Left hindlimb (tissue), 1 donor: ENCODE data around the gene JADE1.
A peak's percentile ranks its signal among the peaks of the same experiment; 100 is the strongest.

ENCODE experiments used
- DNase-seq: peaks from one replicate; pipeline ENCODE4 v3.0.0-alpha.2; 2018

Gene JADE1

DNA sequence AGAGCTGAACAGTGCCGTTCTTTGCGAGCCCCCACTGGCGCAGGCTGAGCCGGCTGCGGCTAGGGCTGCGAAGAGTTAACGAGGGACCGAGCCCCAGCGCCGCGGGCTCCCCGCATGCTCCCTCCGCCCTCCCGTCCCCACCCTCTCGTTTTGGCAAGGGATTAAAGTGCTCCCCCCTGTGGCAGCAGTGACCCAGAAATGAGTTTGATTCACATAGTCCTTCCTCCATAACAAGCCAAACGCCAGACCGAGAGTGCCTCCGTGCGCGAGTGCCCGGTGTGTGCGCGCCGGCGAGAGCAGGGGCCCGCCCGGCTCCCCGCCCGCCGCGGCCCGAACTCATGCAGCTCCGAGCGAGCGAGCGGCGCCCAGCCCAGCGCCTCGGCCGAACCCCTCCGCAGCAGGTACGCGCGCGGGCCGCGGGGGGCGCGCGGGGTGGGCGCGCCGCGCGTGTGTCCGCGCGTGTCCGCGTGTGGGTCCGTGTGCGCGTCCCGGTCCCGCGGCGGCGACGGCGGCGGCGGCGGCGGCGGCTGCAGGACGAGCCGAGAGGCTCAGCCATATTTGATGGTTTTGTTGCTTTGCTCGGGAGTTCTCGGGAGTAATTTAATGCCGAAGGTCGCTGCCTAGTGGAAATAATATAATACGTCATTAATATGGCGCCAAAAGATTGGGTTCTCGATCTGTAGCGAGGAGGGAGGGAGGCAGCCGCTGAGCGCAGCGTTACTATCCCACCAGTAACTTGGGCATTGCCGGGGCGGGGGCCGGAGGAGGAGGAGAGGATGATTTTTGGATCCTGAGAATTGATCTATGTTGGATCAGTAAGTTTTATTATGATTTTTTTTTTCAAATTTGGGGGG is at the start of gene JADE1:
TSS of gene JADE1 (plus strand) at position 224 of the 854 bp plus-strand sequence. CDS start 22,059 bp downstream, outside the sequence.
- DNase-seq: peak; percentile 95

DNA sequence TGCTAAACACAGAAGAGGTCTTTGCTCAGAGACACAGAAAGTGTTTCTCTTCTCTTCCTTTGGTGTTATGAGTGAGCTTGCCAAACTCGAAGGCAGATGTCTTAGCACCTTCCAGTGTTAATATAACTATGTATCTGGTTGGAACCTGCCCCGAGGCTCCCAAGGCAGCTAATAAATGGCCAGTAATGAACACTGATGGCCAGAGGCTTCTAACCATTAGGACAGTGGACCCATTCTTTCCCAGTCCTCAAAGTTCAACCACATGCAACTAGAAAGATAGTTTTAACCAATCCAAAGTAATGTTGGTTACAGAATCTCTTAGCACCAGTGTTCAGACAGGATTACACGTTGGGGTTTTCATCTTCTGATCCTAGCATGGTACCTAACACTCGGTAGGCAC is 42.7 kb upstream of the JADE1 start:
- DNase-seq: no peak

DNA sequence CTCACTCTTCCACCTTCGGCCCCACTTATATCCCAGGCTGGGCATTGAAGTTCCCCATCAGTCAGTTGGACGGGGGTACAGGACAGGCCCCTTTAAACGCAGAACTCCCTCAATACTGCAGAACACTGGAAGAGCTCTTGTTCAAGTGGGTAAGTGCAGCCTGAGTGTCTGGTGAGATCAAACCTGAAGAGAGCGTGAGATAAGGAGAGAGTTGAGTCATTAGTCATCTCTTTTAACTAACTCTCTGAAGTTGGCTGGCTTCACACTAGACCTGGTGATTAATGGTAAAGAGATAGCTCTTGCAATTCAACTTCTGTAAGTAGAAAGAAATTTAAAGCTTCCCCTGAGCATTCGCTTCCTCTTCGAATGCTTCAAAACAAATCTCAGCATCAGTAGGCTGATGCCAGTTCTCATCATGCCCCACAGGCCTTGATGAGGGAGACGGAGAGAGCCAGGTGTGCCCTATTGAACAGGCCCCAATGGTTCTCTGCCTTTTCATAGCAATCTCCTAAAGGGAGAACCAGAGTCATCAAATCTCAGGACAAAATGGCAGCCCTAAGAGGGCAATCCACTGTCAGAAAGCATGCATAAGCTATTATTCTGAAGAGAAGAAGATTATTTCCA is 41.0 kb upstream of the JADE1 start:
- DNase-seq: no peak

DNA sequence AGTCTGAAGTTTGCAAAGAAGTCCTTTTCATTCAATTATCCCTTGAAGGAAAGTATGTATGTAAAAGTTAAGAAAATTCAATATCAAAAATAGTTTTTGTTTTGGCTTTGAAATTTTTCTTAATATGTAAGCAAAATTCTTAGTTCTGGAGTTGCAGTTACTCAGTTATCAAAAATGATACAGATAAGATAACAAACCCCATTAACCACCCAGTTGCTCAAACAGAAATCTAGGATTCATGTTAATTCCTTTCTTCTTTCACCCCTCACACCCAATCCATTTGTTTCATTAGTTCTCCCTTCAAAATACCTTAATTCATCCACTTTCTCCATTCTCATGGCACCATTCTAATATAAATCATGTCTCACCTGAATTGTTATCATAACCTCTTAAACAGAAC is 40.5 kb upstream of the JADE1 start:
- DNase-seq: no peak

DNA sequence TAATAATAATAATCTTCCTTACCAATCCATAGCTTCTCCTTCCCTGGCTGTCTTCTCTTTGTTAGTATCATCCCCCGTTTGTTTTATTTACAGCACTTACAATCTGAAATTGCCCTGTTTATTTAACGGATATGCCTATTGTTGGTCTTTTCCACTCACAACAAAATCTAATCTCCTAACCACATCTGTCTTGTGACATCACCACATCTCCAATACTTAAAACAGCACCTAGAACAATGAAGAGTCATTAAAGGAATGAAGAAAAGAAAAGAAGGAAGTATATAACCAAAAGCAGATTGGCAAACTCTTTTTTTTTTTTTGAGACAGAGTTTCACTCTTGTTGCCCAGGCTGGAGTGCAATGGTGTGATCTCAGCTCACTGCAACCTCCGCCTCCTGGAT is 38.7 kb upstream of the JADE1 start:
- DNase-seq: no peak

DNA sequence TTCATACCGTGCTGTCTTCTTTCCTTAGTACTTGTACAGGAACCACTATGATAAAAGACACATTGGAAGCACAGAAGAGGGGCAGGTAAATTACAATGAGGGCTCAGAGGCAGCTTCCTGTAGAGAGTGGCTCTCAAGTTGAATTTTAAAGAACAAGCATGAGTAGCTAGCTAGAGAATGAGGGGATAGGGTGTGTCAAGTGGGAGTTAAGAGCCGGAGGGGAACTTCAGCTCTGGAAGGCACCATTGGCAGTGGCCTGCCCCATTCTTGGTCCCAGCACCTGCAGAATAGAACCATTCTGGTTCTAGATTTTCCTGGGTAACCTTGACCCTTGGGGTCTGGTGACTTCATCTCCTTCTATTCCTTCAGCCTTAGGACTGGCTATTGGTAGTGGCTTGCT is 34.0 kb upstream of the JADE1 start:
- no peak for DNase-seq

DNA sequence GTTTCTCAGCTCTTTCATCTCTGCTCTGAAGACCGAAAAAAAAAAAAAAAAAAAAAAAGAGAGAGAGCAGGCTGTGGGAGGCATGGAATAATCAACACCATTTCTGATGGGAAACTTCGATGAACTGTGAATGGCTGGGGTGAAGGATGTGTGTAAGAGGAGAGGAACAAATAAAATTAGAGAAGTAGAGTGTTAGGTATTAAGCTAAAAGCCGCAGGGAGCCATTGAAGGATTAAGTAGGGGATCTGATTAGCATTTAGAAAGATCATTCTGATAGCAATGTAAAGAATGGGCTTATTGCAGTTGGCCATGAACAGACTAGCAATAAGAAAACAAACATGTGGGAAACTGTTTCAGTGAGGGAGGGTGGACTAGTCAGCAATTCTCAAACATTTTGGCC is 33.6 kb upstream of the JADE1 start:
- DNase-seq: no peak

DNA sequence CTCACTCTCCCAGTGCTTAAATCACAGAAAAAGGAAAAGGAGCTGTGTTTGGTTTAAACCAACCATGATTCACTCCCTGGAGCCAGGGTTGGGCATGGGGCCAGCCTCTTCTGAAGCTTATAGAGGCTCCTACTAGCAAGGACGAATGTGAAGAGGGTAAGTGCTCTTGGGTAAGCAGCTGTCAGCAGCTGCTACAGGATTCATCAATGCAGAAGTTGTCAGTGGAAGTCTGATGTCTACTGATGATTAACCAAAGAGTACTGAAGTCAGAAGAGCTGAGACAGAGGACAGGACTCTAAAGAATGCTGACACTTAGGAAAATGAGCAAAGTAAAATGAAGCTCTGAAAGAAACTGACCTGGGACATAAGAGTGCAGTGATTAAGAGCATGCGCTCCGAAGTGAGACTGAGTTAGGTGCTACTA is 32.7 kb upstream of the JADE1 start:
- DNase-seq: no peak

DNA sequence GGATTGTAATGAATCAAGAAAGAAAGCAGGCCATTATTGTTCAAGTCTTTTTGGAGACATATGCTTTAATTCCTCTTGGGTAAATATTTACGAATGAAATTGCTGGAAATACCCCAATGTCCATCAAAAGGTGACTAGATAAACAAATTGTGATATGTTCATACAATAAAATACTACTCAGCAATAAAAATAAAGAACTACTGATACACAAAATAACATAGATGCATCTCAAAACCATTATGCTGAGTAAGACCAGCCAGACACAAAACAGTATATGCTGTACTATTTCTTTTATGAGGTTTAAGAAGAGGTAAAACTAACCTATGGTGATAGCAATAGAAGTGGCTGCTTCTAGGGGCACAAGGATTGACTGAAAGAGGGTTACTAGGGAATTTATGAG is 28.8 kb upstream of the JADE1 start:
- DNase-seq: no peak

DNA sequence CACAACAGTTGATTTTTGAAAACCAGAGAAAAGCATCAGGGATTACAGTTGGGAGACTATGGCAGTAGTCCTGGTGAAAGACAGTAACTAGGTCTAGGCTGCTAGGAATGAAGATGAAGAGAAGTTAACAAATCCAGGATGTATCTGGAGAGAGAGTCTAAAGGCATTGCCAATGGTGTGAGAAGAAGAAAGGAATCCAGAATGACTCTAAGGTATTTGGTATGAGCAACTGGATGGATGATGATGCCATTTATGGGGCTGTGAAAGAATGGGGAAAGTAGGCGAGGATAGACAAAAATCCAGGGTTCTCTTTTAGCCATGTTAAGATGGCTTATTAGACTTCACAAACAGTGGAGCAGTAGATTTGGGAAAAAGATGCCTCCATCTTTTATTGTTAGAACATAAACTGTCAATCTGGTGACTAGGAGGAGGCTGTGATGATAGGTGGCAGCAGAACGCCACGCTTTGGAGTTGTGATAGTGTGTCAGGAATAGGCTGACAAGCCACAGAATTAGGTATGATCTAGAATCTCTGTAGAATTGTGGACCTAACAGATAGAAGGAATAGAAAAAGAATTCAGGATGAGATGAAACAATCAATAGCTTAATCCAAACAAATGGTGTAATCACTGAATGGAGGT is 27.3 kb upstream of the JADE1 start:
- no peak for DNase-seq

DNA sequence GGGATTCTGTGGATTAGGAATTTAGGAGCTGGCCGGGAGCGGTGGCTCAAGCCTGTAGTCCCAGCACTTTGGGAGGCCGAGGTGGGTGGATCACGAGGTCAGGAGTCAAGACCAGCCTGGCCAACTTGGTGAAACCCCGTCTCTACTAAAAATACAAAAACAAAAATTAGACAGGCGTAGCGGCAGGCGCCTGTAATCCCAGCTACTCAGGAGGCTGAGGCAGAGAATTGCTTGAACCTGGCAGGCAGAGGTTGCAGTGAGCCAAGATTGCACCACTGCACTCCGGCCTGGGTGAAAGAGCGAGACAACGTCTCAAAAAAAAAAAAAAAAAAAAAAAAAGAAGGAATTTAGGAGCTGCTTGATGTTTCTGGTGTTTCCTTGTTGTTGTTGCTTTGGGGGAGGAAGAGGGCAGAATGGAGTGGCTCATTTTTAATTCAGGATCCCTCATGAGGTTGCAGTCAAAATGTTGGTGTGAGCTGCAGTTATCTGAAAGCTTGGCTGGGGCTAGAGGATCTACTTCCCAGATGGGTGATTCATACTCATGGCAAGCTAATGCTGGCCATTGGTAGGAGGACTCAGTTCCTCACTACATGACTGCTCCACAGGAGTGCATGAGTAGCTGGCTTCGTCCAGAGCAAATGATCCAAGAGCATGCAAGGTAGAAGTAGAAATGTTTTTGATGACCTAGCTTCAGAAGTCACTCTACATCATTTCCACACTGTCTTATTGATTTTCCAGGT is 26.5 kb upstream of the JADE1 start:
- no peak for DNase-seq

DNA sequence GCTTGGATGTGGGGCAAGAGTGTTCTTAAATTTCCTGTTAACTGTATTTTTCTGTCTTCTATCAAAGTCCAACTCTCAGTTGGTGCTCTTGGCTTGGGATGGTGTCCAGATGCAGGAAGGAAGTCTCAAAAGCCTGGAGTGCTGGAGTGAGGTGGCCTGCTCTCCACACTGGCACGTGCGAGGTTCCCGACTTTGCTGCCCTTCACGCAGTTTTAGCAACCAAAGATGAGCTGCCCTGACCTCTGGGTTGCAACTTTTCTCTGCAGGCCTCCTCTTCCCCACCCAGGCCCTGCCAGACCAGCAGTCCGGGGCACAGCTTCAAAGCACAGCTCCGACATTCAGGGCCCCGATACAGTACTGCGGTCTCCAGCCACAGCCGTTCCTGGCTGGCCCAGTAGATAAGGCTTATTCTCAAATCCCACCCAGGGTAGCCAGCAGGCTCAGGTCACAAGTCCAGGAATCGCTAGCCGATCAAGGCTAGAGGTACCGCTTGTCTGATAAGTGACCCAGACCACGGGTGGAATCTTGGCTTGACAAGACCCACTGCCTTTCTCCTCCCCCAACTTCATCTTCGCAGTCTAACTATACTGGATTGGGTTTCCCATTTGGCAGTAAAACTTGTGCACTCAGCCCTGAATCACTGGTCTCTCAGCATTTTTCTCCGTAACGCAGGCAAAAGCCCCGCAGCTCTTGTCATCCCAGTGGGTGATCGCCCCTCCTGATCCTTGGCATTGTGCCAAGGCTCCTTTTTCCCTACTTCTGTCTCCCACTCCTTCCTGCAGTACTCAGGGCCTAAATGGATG is 21.8 kb upstream of the JADE1 start:
- no peak for DNase-seq

DNA sequence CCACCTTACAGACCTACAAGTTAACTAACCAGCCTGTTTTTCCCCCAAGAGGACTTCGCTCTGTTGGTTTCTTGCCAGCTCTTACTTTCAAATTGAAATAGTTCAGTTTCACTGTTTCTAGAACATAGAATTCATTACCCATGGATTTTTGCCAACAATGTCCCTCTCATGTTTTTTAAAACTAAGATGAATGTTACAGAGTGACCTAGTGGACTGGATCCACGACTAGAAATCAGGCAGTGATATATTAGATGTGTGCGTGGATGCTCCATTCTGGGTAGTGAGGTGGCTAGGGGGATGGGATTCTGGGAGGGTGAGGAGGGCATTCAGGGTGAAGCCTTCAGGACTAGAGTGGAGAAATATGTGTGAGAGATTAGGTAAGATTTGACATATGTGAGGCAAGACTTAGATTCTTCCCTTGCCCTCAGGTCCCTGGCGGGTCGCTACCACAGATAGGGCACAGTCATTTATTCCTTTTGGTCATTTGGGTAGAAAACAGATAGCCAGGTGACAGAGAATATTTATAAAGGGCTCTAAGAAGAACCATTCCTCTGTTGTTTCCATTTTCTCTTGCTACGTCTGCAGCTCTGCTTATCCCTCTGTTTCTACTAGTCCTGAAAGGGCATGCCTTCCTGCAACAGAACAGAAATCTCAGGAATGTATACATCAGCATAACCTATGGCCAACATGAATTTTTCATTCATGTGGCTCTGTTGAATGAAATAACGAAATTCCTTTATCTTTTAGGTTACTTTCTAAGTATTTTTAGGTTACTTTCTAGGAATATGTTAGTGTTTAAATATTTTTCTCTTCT is 15.4 kb upstream of the JADE1 start:
- no peak for DNase-seq

DNA sequence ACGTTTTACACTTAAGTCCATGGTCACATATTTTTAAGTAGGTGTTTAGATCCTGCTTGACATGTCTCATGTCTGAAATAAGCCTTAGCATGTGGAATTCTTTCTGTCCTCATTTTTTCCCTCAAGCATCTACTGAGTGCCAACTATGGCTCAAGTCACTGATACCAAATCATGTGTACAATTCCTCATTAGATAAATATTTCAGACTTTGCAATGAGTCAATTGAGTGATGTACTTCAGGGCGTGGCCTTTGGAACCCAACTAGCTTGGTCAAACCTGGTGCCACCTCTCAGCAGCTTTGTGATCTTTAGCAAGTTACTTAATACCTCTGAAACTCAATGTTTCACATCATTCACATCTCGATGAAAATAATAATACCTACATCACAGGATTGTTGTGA is 12.6 kb upstream of the JADE1 start:
- DNase-seq: no peak

DNA sequence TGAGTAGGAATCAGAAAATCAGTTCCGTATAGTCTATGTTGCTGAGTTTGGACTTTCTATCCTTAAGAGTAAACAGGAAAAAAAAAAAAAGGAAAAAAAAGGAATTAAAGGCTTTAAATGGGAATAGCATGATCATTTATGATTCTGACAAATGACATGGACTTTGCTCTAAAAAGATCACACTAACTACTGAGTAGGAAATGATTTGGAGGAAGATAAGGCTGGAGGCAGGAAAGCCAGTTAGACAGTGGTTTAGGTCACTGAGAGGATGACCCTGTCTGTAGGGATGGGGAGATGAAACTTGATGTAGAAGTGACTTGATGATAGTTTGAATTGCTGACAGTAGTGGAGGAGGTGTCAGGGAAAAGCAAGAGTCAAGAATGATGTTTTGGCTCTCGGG is 9.2 kb upstream of the JADE1 start:
- DNase-seq: no peak

DNA sequence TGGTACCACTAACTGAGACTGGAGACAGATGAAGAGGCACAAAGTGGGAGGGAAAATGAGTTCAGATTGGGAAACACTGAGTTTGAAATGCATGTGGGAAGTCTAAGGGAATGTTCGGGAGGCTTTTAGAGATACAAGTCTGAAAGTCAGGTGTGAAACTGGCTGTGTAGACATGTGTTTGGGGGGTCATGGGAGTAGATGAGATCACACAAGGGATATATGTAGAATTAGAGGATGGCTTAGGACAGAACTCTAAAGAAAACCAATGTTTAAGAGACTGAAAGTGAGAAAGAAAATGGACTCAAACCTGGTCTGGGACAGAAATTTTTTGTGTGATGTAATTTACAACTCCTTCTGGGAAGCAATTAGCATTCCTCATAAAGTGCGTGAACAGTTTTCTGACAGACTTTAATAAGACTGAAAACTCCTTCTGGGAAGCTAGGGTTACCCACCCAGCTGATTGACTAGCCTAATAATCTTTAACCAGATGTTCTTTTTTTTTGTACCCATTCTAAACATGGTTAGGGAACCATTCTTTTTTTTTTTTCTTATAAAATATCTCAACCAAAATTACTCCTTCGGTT is 8.7 kb upstream of the JADE1 start:
- no peak for DNase-seq

DNA sequence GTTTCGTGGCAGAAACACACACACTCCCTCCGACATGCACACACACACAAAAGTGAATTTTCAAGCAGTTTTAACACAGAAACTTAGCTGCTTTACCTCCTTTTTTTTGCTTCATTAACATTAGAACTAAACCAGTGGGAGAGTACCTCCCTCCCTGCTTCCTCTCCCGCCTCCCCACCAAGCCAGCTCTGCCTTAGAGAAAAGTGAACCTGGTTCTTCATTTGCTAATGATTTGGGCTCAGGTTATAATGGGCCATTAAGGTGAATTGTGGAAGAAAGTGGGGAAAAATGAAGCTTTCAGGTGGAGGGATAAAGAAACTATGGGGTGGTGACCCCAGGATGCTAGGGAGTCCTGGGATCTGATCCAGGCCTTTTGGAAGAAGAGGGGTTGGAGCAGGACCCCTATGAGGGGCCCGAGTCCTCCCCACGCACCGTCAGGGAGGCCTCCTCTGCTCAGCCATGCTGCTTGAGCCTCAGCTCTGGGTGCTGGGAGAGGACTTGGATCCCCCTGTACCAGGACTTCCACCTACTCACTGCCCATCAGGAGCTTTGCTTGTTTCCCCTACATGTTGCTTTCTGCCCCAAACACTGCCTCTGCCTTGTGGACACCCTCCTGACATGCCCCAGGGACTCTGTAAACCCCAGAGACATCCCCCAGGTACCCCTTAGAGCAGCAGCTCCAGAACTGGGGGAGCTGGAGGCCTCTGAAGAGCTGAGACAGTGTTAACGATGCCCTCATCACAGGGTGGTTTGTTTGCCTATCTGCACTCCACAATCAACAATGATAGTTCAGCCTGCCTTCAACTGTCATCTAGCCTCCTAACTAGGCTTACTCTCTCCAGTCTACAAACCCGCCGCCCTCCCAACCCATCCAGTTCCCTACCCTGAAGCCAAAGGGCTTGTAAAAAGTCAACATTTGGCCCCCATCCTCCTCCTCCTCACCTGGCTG is 6.5 kb upstream of the JADE1 start:
- no peak for DNase-seq

DNA sequence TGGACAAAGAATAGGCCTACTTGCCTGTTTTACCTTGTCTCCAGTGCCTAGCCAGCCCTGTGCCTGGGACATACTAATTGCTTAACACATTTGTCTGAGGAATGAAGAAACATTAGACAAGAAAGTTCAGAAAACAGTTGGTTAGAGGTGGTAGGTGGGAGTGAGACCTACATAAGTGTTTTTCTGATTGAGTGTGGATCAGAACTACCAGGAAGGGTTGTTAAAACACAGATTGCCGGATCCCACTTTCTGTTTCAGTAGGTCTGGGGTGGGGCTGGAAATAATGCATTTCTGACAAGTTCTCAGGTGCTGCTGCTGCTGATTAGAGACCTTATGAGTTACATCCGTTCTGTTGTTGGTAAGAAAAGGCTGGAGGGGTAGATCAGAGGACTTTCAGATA is 5.7 kb upstream of the JADE1 start:
- DNase-seq: no peak

DNA sequence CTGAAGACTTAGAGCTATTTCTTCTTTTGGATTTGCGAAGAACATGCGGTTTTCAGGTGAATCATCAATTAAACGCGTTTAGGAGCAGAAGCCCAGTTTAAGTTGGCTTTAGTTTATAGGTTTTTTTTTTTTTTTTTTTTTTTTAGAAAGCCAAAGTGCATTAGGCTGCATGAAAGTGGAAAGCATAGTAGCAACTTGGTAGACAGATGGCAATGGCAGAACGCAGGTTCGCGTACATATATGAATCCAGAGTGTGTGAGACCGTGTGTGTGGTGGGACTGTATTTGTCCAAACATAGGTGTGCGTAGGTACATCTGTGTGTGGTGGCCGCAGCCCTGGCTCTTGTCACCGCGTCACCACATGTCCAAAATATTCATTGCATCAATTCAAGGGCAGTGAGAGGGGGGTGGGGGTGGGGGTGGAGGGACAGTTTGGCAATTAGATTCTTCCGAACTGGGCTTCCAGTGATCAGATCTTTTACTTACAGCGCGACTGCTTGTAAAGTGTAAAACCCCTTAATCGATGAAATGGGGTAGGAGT is 901 bp downstream of the JADE1 start:
- no peak for DNase-seq
